GM21717 (cell line): Measurements from ENCODE around the gene ERVW-1.

Experiments
- ATAC-seq: cut with Tn5 transposase; IDR thresholded peaks from one replicate; pipeline ENCODE4 v1.9.1; 2021; ENCODE audit warnings: mild to moderate bottlenecking, moderate library complexity; ENCODE audit not compliant: unreplicated experiment

Gene ERVW-1

DNA sequence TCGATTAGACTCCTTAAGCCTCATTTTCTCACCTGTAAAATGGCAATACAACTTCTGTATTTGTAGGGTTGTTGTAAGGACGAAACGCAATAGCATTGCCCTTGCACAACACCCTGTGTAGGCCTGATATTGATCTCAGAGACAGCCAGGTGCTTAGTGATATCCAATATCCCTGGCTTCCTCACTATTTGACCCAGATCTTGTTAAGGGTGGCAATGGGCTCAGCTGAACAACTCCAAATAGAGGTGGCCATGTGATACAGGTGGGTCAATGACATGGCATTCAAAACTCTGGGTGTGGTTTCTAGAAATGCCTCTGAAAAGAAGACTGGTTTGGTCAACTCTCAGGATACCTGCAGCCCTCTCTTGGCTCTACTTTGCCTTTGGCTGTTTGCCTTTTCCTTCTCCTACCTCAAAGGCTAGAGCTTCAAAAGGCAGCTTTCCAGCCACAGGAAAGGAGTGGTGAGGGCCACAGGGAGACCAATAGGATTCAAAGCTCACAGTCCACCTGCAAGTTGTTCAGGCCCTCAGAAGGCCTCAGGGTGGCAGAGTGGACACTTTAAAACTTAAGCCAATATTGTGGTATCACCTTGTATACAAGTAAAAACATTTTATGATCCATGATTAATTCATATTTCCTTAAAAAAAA lies 45.3 kb downstream of the ERVW-1 start:
- ATAC-seq, result no peak

DNA sequence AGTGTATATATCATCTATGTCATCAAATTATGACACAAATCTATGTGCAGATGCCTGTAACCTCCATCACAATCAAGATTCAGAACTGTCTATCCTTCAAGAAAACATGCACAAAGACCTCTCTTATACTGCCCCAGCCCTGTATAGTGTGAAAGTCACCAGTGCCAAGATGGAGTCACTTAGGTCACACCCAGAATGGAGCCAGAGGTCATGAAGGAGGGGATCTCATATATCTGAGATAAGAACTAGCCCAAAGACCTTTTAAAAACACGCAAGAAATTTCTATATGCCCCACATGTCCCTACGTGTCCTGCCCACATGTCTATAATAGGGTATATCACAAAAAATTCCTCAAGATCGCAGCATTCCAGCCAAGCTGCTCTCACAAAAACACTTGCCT lies 50.6 kb downstream of the ERVW-1 start:
- ATAC-seq, result no peak

DNA sequence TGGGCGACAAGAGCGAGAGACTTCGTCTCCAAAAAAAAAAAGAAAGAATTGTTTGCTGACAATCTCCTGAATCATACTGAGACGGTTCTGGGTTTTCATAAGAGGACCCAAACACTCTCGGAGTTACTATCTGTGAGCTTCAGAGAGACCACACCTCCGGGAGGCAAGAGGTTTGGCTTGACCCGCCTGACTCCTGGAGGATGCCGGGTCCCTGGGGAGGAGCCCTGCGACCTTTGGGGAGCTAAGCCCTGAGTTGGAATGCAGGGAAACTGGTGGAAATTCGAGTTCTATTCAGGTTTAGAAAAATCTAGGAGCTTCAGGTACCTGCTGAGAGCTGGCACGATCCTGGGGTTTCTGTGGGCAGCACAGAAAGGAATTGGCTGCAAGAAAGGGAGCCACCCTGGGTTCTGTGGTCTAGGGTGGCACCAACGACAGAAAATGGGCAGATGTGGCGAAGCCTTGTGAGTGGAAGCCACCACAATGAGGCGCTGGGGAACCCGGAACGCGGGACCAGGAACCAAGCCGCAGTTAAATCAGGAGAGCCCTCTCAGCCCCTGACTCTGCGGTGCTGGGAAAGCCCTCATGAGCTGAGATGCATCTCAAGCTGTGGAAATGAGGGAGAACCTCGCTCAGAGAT lies 52.3 kb downstream of the ERVW-1 start:
- no peak for ATAC-seq

DNA sequence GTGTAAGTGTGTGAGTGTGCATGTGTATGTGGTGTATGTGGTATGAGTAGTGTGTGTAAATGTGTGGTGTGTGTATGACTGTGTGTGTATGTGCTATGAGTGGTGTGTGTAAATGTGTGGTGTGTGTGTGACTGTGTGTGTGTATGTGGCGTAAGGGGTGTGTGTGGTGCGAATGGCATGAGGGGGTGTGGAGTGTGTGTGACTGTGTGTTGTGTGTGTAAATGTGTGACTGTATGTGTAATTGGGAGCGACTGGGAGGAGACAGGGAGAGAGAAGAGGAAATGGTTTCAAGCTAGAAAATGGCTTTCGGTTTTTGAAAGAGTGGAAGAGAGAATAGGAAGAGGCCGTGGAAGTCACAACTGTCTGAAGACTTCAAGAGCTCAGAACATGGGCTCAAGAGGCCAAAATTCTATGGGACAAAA lies 54.0 kb downstream of the ERVW-1 start:
- ATAC-seq, result no peak

DNA sequence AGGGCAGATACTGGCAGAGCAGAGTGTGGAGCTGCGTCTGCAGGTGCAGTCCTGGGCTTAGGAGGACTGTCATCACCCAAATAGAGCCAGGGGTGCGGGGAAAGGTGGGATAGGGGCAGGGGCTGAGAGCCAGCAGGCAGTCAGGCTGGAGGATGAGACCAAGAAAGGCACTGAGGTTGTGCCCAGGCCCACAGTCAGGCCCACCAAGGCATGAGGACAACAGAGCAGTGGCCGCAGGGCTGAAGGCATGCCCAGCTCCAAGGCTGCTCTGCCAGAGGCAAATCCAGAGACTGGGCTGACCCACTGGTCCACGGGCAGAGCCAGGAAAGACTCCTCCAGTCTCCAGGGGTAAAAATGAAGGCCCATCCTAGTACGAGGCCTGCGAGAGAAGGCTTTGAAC lies 54.8 kb downstream of the ERVW-1 start:
- ATAC-seq, result no peak

DNA sequence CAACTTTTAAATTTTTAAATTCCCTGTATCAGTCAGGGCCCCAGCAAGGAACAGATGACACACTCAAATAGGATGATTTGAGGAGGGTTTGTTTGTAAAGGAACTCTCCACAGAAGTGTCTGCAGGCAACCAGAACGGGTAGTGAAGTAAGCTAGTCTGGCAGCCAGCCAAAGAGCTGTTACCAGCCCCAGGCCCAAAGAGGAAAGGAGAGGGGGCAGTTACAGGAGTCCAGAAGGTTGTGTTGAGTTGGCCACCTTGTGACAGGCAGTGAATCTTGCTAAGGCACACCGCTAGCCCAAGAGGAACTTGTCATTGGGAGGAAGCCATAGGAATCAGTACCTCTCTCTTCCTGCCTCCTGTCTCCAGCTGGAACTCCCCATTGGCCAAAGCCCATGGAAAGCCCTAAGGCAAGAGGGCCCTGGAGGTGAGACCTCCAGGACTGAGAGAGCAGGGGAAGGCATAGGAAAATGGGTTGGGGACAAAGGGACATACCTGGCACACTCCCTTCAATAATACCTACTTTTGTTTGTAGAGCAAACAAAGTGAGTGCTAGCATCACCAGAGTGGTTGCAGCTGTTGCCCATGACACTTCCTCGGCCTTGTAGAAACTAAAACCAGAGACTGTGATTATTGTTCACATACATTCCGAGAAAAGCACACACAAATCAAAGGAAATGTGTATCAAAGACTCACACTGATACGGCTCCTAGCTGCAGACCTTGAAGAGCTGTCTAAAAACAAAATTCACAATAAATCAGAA lies 55.9 kb downstream of the ERVW-1 start:
- no peak for ATAC-seq
